CD4-positive, alpha-beta T cell (primary cell): ENCODE data around the gene EMP1. TPM values are rescaled to one million over a fixed set of nuclear protein-coding genes. Genes with fewer than 3 reads are reported as not detected.

ENCODE experiments used
- ATAC-seq: fragments of 200-7000 bp; cut with Tn5 transposase; one replicate; pipeline ENCODE4 v1.10.0; 2022; ENCODE audit warnings: mild to moderate bottlenecking; ENCODE audit not compliant: poor library complexity
- CTCF ChIA-PET: fragments of 350-600 bp; sonication (Branson Sonifier 250); formaldehyde crosslinking; loops from one replicate; lab custom pipeline; 2021; ENCODE audit warnings: antibody characterized with exemption, inconsistent platforms; lab: Charles Lee
- POLR2A ChIA-PET: fragments of 350-600 bp; sonication (Branson Sonifier 250); formaldehyde crosslinking; loops from one replicate; lab custom pipeline; 2021; ENCODE audit warnings: antibody characterized with exemption, inconsistent platforms; lab: Charles Lee
- DNase-seq, 14 experiments: peaks; one replicate each; pipeline ENCODE4 v3.0.0-alpha.2; 2013 to 2020; ENCODE audit warnings: mixed read lengths in 2 of 14
- H3K27ac ChIP-seq, 2 donors: one replicate each; pipeline versions ENCODE4 v1.5.1 to v1.7.0; 2013; ENCODE audit warnings: low read length in 2 of 2, low read depth in 1 of 2, mild to moderate bottlenecking in 1 of 2
- H3K27me3 ChIP-seq, 2 experiments: 1 replicate in 1 of 2; 2 replicates in 1 of 2; pipeline versions ENCODE4 v1.6.1 to v1.7.0; 2013; ENCODE audit warnings: low read length in 2 of 2, control low read depth in 1 of 2, mild to moderate bottlenecking in 1 of 2, moderate library complexity in 1 of 2; ENCODE audit not compliant: insufficient read depth in 2 of 2, control insufficient read depth in 1 of 2
- H3K36me3 ChIP-seq: one replicate; pipeline ENCODE4 v1.6.1; 2013; ENCODE audit warnings: low read length, control low read depth; ENCODE audit not compliant: insufficient read depth
- H3K4me1 ChIP-seq: one replicate; pipeline ENCODE4 v1.6.1; 2013; ENCODE audit warnings: low read length, control low read depth; ENCODE audit not compliant: insufficient read depth
- H3K4me3 ChIP-seq: one replicate; pipeline ENCODE4 v1.5.1; 2013; ENCODE audit warnings: mild to moderate bottlenecking, low read length, moderate library complexity
- H3K9me3 ChIP-seq, 2 experiments: 1 replicate in 1 of 2; 2 replicates in 1 of 2; pipeline versions ENCODE4 v1.6.1 to v1.7.0; 2013; ENCODE audit warnings: low read length in 2 of 2, mild to moderate bottlenecking in 2 of 2, control low read depth in 1 of 2, moderate library complexity in 1 of 2; ENCODE audit not compliant: control insufficient read depth in 1 of 2, insufficient read depth in 1 of 2
- H3K27ac Mint-ChIP-seq: one replicate; pipeline ENCODE4 v1.8.0; 2020; ENCODE audit warnings: mixed read lengths
- H3K27me3 Mint-ChIP-seq: one replicate; pipeline ENCODE4 v1.8.0; 2021; ENCODE audit warnings: mixed read lengths
- H3K36me3 Mint-ChIP-seq: one replicate; pipeline ENCODE4 v1.8.0; 2021; ENCODE audit warnings: low read depth, mixed read lengths
- H3K4me1 Mint-ChIP-seq: one replicate; pipeline ENCODE4 v1.8.0; 2021; ENCODE audit warnings: low read depth, mixed read lengths
- H3K4me3 Mint-ChIP-seq: one replicate; pipeline ENCODE4 v1.8.0; 2020; ENCODE audit warnings: mild to moderate bottlenecking, mixed read lengths
- H3K9me3 Mint-ChIP-seq: one replicate; pipeline ENCODE4 v1.8.0; 2020; ENCODE audit warnings: mixed read lengths
- intact Hi-C, 2 experiments: fragments of 100-400 bp; cut with DNase I in 1 of 2; cut with micrococcal nuclease in 1 of 2; formaldehyde crosslinking; loops; one replicate each; pipeline versions ENCODE4 v1.15.1 to v1.9.0; 2023 to 2025; cut with DNase I, micrococcal nuclease
- total RNA-seq, 174 experiments: library from RNA in 2 of 174; stranded (reverse) in 2 of 174; gene quantifications; one replicate each; pipeline ENCODE4 v1.2.3 and lab custom pipeline; 2021 to 2026
- TF ChIP-seq, protein P1 (sequence below): fragments of 200-600 bp; IDR thresholded peaks from one replicate; pipeline ENCODE4 v1.8.0; 2022; ENCODE audit warnings: antibody characterized with exemption, mild to moderate bottlenecking

Gene EMP1
- total RNA-seq, 2 experiments from 2014 or later, result 9.0 to 9.1 TPM

DNA sequence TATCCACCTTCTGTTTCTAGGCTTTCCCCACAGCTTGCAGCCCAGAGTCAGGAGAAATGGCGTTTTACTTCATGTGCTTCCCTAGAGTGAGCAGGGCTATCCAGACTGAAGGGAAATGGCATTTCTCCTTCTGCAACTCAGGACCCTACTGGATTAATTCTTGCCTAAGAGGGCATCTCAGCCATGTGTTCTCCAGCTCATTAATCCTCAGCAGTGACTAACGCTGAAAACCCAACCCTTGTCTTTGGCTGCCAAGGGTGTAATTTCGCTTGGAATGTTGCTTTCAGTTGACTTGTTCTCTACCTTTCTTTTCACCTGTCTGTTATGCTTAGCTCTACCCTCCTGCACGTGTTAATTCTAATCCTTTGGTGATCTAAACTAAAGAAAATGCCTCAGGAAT is 21.0 kb upstream of the EMP1 start:
- CTCF ChIA-PET, result no interaction called here
- Histone ChIP-seq H3K36me3 (no peaks in the 10 kb centered on the region), H3K27me3 (no peaks in the 10 kb centered on the region), H3K4me1 (peaks cover 19% of the 10 kb centered on the region), H3K9me3 (no peaks in the 10 kb centered on the region), H3K4me3 (no peak overlapping the region), H3K27ac (no peak overlapping the region)
- H3K27ac Mint-ChIP-seq, result no peak overlapping the region
- H3K4me3 Mint-ChIP-seq, result no peak overlapping the region
- peaks cover 41% of the 10 kb centered on the region for H3K4me1 Mint-ChIP-seq
- TF ChIP-seq, protein P1, sequence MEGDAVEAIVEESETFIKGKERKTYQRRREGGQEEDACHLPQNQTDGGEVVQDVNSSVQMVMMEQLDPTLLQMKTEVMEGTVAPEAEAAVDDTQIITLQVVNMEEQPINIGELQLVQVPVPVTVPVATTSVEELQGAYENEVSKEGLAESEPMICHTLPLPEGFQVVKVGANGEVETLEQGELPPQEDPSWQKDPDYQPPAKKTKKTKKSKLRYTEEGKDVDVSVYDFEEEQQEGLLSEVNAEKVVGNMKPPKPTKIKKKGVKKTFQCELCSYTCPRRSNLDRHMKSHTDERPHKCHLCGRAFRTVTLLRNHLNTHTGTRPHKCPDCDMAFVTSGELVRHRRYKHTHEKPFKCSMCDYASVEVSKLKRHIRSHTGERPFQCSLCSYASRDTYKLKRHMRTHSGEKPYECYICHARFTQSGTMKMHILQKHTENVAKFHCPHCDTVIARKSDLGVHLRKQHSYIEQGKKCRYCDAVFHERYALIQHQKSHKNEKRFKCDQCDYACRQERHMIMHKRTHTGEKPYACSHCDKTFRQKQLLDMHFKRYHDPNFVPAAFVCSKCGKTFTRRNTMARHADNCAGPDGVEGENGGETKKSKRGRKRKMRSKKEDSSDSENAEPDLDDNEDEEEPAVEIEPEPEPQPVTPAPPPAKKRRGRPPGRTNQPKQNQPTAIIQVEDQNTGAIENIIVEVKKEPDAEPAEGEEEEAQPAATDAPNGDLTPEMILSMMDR, result no peak
- H3K36me3 Mint-ChIP-seq, result no peaks in the 10 kb centered on the region
- DNase-seq (no peak), ATAC-seq (no peak)
- H3K9me3 Mint-ChIP-seq, result no peaks in the 10 kb centered on the region
- no peaks in the 10 kb centered on the region for H3K27me3 Mint-ChIP-seq
- POLR2A ChIA-PET, result interaction anchor here (1.2 kb wide), 1 partner anchor 20 kb away, joined by 3 read pairs; the partner anchor contains the start of gene EMP1
- intact Hi-C loops, result no loop called here

DNA sequence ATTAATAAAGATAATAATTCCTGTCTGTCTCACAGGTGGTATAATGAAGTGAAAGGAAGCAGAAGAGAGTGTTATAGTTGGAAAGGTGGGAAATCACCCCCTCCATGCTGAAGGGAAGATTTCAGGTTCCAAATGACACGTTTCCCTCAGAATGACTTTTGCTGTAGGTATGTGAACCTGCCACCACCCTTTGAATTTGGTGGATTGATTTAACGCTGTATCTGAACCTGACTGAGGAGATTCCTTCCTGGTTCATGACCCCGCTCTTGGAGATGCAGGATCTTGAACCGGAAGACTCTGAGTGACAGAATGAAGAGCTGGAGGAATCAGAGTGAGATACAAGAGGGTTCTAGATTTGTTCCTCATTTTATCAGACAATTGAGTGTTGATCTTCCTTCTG is 20.3 kb upstream of the EMP1 start:
- H3K27me3 Mint-ChIP-seq, result no peaks in the 10 kb centered on the region
- Histone ChIP-seq H3K4me1 (peaks cover 19% of the 10 kb centered on the region), H3K27ac (no peak overlapping the region), H3K4me3 (no peak overlapping the region), H3K9me3 (no peaks in the 10 kb centered on the region), H3K27me3 (no peaks in the 10 kb centered on the region), H3K36me3 (no peaks in the 10 kb centered on the region)
- ATAC-seq (no peak), DNase-seq (no peak)
- POLR2A ChIA-PET, result interaction anchor here (1.2 kb wide), 1 partner anchor 20 kb away, joined by 3 read pairs; the partner anchor contains the start of gene EMP1
- intact Hi-C loops, result no loop called here
- no peaks in the 10 kb centered on the region for H3K9me3 Mint-ChIP-seq
- no peak overlapping the region for H3K27ac Mint-ChIP-seq
- H3K4me3 Mint-ChIP-seq, result no peak overlapping the region
- peaks cover 41% of the 10 kb centered on the region for H3K4me1 Mint-ChIP-seq
- CTCF ChIA-PET, result no interaction called here
- TF ChIP-seq, protein P1, result no peak
- H3K36me3 Mint-ChIP-seq, result no peaks in the 10 kb centered on the region

DNA sequence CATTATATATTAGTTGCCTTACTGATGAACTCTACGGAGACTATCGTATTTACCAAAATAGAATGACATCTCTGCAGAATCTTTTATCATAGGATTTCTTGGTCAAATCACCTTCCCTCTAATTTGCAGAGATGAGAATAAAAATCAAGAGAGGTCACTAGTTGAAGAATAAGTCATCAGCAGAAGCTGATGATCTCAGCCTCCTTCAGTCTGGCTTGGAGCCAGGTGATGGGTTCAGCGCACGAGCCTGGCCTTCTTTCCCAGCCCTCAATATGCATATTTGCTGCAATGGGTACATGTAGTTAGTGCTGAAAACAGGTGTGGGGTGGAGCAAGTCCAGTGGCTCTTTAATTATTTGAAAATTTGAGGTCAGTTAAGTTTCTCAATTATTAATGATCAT is 19.2 kb upstream of the EMP1 start:
- ATAC-seq (no peak), DNase-seq (no peak)
- Mint-ChIP-seq H3K9me3 (no peaks in the 10 kb centered on the region), H3K36me3 (no peaks in the 10 kb centered on the region), H3K4me3 (no peak overlapping the region), H3K27ac (no peak overlapping the region), H3K4me1 (peaks cover 48% of the 10 kb centered on the region), H3K27me3 (no peaks in the 10 kb centered on the region)
- H3K27me3 ChIP-seq, result no peaks in the 10 kb centered on the region
- peaks cover 22% of the 10 kb centered on the region for H3K4me1 ChIP-seq
- intact Hi-C loops, result no loop called here
- no peaks in the 10 kb centered on the region for H3K9me3 ChIP-seq
- POLR2A ChIA-PET, result no interaction called here
- TF ChIP-seq, protein P1, result no peak
- H3K4me3 ChIP-seq, result no peak overlapping the region
- CTCF ChIA-PET, result no interaction called here
- no peak overlapping the region for H3K27ac ChIP-seq
- no peaks in the 10 kb centered on the region for H3K36me3 ChIP-seq
